Measurements from ENCODE around the gene CDH13. TPM values are rescaled to one million over a fixed set of nuclear protein-coding genes. Genes with fewer than 3 reads are reported as not detected.

Gene CDH13
- total and polyA plus RNA-seq, 9 of the 15 experiments (the other 6 are each of a cell fraction or from before 2014, with no cell fraction given): 0.03 TPM; not detected in 8

DNA sequence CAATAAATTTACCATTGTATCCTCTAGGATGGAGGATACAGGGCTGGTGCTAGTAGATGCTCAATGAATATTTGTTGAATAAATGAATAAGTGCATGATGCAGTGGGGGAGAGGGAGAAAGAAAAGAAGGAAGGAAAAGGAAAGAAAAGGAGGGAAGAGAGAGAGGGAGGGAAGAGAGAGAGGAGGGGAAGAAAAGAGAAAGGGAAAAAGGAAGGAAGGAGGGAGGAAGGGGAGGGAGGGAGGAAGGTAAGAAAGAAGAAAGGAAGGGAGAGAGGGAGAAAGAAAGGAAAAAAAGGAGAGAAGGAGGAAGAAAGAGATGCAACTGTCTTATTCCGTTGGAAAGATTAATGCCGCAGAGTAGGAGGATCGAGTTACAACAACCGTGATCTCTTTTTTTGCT lies 1211.4 kb downstream of the CDH13 start:
- Histone ChIP-seq H3K36me3 (ENCODE audit: control insufficient read depth, insufficient read depth, low read length) (no peaks in the 10 kb centered on the region), H3K4me2 (ENCODE audit: insufficient read depth, low read length) (no peak overlapping the region), H3K9me1 (ENCODE audit: control insufficient read depth, insufficient read depth, low read length) (no peaks in the 10 kb centered on the region), H3K9ac (ENCODE audit: insufficient read depth in 1 of 2, low read depth in 2 of 2, low read length in 2 of 2) (no peak overlapping the region), H3K4me1 (replicated peaks in 1 of 2; ENCODE audit: control insufficient read depth in 2 of 2, insufficient read depth in 2 of 2, low read length in 2 of 2) (peaks cover 0 to 12% of the 10 kb centered on the region in 2 experiments; a peak in 3 of 5 replicates), H3K27me3 (ENCODE audit: control insufficient read depth in 2 of 2, insufficient read depth in 2 of 2, low read length in 2 of 2) (peaks cover 26 to 28% of the 10 kb centered on the region in 2 experiments), H3K4me3 (no peak overlapping the region), H4K20me1 (replicated peaks; ENCODE audit: control insufficient read depth, insufficient read depth, low read length) (no peaks in the 10 kb centered on the region), H2AFZ (ENCODE audit: low read depth, low read length) (no peak overlapping the region), H3K79me2 (ENCODE audit: control insufficient read depth, insufficient read depth, low read length) (no peaks in the 10 kb centered on the region), H3K27ac (ENCODE audit: extremely low read depth, low read depth, low read length) (no peak overlapping the region), H3K9me3 (replicated peaks; ENCODE audit: control insufficient read depth, insufficient read depth, low read depth, low read length) (0 out of 2 replicates have a peak, but pooled peaks cover 4% of the 10 kb centered on the region)
- ATAC-seq (no peak), DNase-seq (ENCODE audit: extremely low read depth in 1 of 4, low spot score in 3 of 4) (no peak), FAIRE-seq (no peak)
- CTCF ChIA-PET (ENCODE audit: low intra/inter-chr PET ratio): no interaction called here
- no TSS peak for BruUV-seq (replicated peaks)
- in situ Hi-C loops (cut with MboI) (no loop called here), intact Hi-C loops (cut with micrococcal nuclease) (no loop called here)
- peak; percentile 95 for TF ChIP-seq ZNF512 (tag; IDR thresholded peaks at IDR 0.05)
- 0 out of 4 replicates have a peak, but pooled peaks of 1 of the 2 experiments have one; percentile 9 for TF ChIP-seq TRIM24 (IDR thresholded peaks at IDR 0.05)
- TF ChIP-seq, protein P1, sequence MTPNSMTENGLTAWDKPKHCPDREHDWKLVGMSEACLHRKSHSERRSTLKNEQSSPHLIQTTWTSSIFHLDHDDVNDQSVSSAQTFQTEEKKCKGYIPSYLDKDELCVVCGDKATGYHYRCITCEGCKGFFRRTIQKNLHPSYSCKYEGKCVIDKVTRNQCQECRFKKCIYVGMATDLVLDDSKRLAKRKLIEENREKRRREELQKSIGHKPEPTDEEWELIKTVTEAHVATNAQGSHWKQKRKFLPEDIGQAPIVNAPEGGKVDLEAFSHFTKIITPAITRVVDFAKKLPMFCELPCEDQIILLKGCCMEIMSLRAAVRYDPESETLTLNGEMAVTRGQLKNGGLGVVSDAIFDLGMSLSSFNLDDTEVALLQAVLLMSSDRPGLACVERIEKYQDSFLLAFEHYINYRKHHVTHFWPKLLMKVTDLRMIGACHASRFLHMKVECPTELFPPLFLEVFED (CRISPR knock-in tag; conservative IDR thresholded peaks at IDR 0.05): peak; percentile 82; the same call in 1 of the 2 replicates
- TF ChIP-seq ZBTB26 (CRISPR knock-in tag; IDR thresholded peaks at IDR 0.05): peak; percentile 76; the same call in 1 of the 2 replicates
- no peak for TF ChIP-seq TOE1 (IDR thresholded peaks at IDR 0.05; ENCODE audit: borderline replicate concordance)
- TF ChIP-seq TOE1 (CRISPR knock-in tag; IDR thresholded peaks at IDR 0.05; ENCODE audit: borderline replicate concordance, low read depth): no peak
- TF ChIP-seq HBP1 (CRISPR knock-in tag; IDR thresholded peaks at IDR 0.05): peak; percentile 23; the same call in 1 of the 2 replicates
- TF ChIP-seq ZNF778 (CRISPR knock-in tag; IDR thresholded peaks at IDR 0.05): no peak
- TF ChIP-seq OTX1 (CRISPR knock-in tag; IDR thresholded peaks at IDR 0.05): peak; percentile 73; the same call in 1 of the 2 replicates
- 3% methylated on average over 4 of the region's 4 CpGs for WGBS (ENCODE audit: insufficient coverage, low coverage, missing lambda C conversion rate)
- POLR2A ChIA-PET: interaction anchor here (0.5 kb wide), 1 partner anchor 246 kb away, joined by 4 read pairs; no protein-coding TSS in a partner anchor

All from K562 (cell line).